Tibial nerve (tissue), 4 donors: Measurements from ENCODE around the gene SMCO4. TPM values are rescaled to one million over a fixed set of nuclear protein-coding genes. Genes with fewer than 3 reads are reported as not detected.
"Not testable (repeated sequence)": the region's sequence is repeated elsewhere in the genome, so short reads cannot be mapped to it uniquely, and the experiment has no call there.

Experiments
- DNase-seq, 2 donors: peaks; one replicate each; pipeline ENCODE4 v3.0.0-alpha.2; 2019; ENCODE audit warnings: low spot score in 2 of 2
- H3K27ac ChIP-seq, 4 donors: fragments of 200-600 bp; sonication (generic) in 3 of 4; one replicate each; pipeline ENCODE4 v1.5.1; 2017 to 2019; ENCODE audit warnings: mild to moderate bottlenecking in 1 of 4
- H3K27me3 ChIP-seq, 2 donors: fragments of 200-600 bp; sonication (generic) in 1 of 2; one replicate each; pipeline versions ENCODE4 v1.5.1 to v1.6.0; 2017 to 2019
- H3K36me3 ChIP-seq, 3 donors: fragments of 200-600 bp; sonication (generic); one replicate each; pipeline ENCODE4 v1.5.1; 2018 to 2019
- H3K4me1 ChIP-seq, 4 donors: fragments of 200-600 bp; sonication (generic) in 3 of 4; one replicate each; pipeline ENCODE4 v1.5.1; 2017 to 2019
- H3K4me3 ChIP-seq, 4 donors: fragments of 200-600 bp; sonication (generic) in 3 of 4; one replicate each; pipeline ENCODE4 v1.5.1; 2017 to 2019; ENCODE audit warnings: mild to moderate bottlenecking in 1 of 4, moderate library complexity in 1 of 4
- H3K9me3 ChIP-seq, 4 donors: fragments of 200-600 bp; sonication (generic) in 3 of 4; one replicate each; pipeline ENCODE4 v1.5.1; 2017 to 2019
- CTCF ChIP-seq, 5 experiments: fragments of 200-600 bp in 3 of 5; fragments of 450-650 bp in 2 of 5; sonication (generic) in 3 of 5; IDR thresholded peaks; one replicate each; pipeline ENCODE4 v1.5.1; 2016 to 2019; ENCODE audit warnings: antibody characterized with exemption in 5 of 5, mild to moderate bottlenecking in 3 of 5, moderate library complexity in 2 of 5
- EP300 ChIP-seq, 2 donors: sonication (generic); formaldehyde crosslinking; IDR thresholded peaks; one replicate each; pipeline ENCODE4 v1.6.1; 2017; ENCODE audit warnings: antibody characterized with exemption in 2 of 2, mild to moderate bottlenecking in 1 of 2
- POLR2A ChIP-seq, 2 donors: fragments of 450-650 bp; IDR thresholded peaks; one replicate each; pipeline ENCODE4 v1.6.1; 2017; ENCODE audit warnings: antibody characterized with exemption in 2 of 2, mild to moderate bottlenecking in 2 of 2, moderate library complexity in 2 of 2
- WGBS, 2 donors: methylation state at CpG; one replicate each; pipeline ENCODE4 v1.1.5; 2018; 5-methylcytosine and 5-hydroxymethylcytosine counted together
- total RNA-seq, 4 donors: library from RNA; depleted of rRNA; stranded (reverse); fragments of >200 nt; gene quantifications; one replicate each; pipeline ENCODE4 v1.1.0, GENCODE V29; 2016

The SMCO4 gene
- total RNA-seq, 4 donors from 2014 or later = 3.7 to 13.8 (median 7.6) TPM

DNA sequence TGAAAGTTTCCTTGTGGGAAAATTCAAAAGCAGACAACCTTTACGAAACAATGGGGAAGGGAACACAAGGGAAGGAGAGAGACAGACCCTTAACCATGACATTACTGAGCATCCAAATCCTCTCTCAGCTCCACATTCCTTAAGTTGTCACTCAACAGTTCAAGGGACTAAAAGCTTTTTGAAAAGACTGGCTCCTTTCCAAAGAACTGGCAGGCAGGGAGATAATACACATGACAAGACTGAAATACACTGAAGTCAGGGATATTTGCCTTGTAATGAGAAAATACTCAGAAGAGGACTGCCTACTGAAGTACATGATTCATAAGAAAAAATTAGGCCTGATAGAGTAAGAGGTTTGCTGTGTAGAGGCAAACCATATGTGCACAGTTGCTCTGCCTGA is 69.1 kb downstream of the SMCO4 start:
- TF ChIP-seq CTCF (IDR thresholded peaks at IDR 0.05) = no peak
- no peak for TF ChIP-seq POLR2A (IDR thresholded peaks at IDR 0.05)
- no peak for TF ChIP-seq EP300 (IDR thresholded peaks at IDR 0.05)
- Histone ChIP-seq H3K4me1 (peaks cover 0 to 6% (median 0%) of the 10 kb centered on the region in 4 donors), H3K27me3 (no peaks in the 10 kb centered on the region), H3K9me3 (peaks cover 0 to 8% (median 0%) of the 10 kb centered on the region in 4 donors), H3K4me3 (no peak overlapping the region), H3K27ac (no peak overlapping the region), H3K36me3 (peaks cover 0 to 8% (median 0%) of the 10 kb centered on the region in 3 donors)
- no peak for DNase-seq
- WGBS, 2 donors = 88 to 96% methylated on average over 1 of the region's 1 CpG

DNA sequence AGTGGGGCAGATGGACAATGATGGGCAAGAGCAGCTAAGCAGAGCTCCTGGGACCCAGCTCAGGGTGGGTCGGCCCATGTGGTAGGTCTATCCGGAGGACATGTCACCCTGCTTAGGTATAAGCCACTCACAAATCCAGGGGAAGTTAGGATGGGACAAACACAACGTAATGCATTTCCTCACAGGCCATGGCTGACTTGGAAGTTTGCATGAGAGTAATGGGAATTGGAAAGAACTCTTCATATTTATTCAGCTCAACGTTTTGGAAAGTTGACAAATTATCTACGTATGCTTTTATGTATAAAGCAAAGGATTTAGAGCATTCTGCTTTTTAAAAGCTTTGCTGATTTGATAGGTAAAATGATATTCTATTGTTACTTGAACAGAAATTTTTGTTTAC is 74.9 kb downstream of the SMCO4 start:
- Histone ChIP-seq H3K27ac (no peak overlapping the region), H3K4me3 (no peak overlapping the region), H3K36me3 (no peaks in the 10 kb centered on the region), H3K9me3 (no peaks in the 10 kb centered on the region), H3K4me1 (no peaks in the 10 kb centered on the region), H3K27me3 (no peaks in the 10 kb centered on the region)
- TF ChIP-seq CTCF (IDR thresholded peaks at IDR 0.05) (no peak), POLR2A (IDR thresholded peaks at IDR 0.05) (no peak), EP300 (IDR thresholded peaks at IDR 0.05) (no peak)
- no peak for DNase-seq
- WGBS, 2 donors = 51 to 54% methylated on average over 5 of the region's 5 CpGs

- TF ChIP-seq CTCF (IDR thresholded peaks at IDR 0.05) = no peak
- TF ChIP-seq POLR2A (IDR thresholded peaks at IDR 0.05) = no peak
- TF ChIP-seq EP300 (IDR thresholded peaks at IDR 0.05) = no peak
- DNase-seq = no peak
Observed at GRCh38 chr11:93467054-93467453, 76.1 kb downstream of the SMCO4 start.

GRCh38 chr11:93464927-93465540 is 78.2 kb downstream of the SMCO4 start:
- 66 to 67% methylated on average over 3 of the region's 3 CpGs for WGBS, 2 donors
- Histone ChIP-seq H3K4me3 (no peak overlapping the region), H3K36me3 (no peaks in the 10 kb centered on the region), H3K27me3 (no peaks in the 10 kb centered on the region), H3K27ac (no peak overlapping the region), H3K9me3 (no peaks in the 10 kb centered on the region), H3K4me1 (no peaks in the 10 kb centered on the region)
- no peak for DNase-seq
- TF ChIP-seq CTCF (IDR thresholded peaks at IDR 0.05) = no peak
- TF ChIP-seq POLR2A (IDR thresholded peaks at IDR 0.05) = no peak
- no peak for TF ChIP-seq EP300 (IDR thresholded peaks at IDR 0.05)

More at GRCh38 chr11:93467054-93467453, 76.1 kb downstream of the SMCO4 start:
- Histone ChIP-seq H3K9me3 (no peaks in the 10 kb centered on the region), H3K27me3 (no peaks in the 10 kb centered on the region), H3K4me3 (no peak overlapping the region), H3K27ac (no peak overlapping the region), H3K4me1 (no peaks in the 10 kb centered on the region), H3K36me3 (no peaks in the 10 kb centered on the region)
- WGBS, 2 donors = 93 to 94% methylated on average over 4 of the region's 4 CpGs

DNA sequence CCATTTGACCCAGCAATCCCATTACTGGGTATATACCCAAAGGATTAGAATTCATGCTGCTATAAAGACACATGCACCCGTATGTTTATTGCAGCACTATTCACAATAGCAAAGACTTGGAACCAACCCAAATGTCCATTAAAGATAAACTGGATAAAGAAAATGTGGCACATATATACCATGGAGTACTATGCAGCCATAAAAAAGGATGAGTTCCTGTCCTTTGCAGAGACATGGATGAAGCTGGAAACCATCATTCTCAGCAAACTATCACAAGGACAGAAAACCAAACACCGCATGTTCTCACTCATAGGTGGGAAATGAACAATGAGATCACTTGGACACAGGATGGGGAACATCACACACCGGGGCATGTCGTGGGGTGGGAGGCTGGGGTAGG is 79.5 kb downstream of the SMCO4 start:
- WGBS, 2 donors = 83 to 100% methylated on average over 4 of the region's 4 CpGs
- H3K4me3 ChIP-seq = not testable (repeated sequence)

GRCh38 chr11:93458286-93458685 is 84.9 kb downstream of the SMCO4 start:
- Histone ChIP-seq H3K27me3 (no peaks in the 10 kb centered on the region), H3K4me3 (no peak overlapping the region), H3K27ac (no peak overlapping the region), H3K4me1 (no peaks in the 10 kb centered on the region), H3K9me3 (no peaks in the 10 kb centered on the region), H3K36me3 (no peaks in the 10 kb centered on the region)
- 89 to 90% methylated on average over 4 to 9 of the region's 9 CpGs for WGBS, 2 donors
- no peak for DNase-seq
- no peak for TF ChIP-seq CTCF (IDR thresholded peaks at IDR 0.05)
- no peak for TF ChIP-seq POLR2A (IDR thresholded peaks at IDR 0.05)
- no peak for TF ChIP-seq EP300 (IDR thresholded peaks at IDR 0.05)

More for the DNA sequence above, 79.5 kb downstream of the SMCO4 start:
- not testable (repeated sequence) for H3K36me3 ChIP-seq, DNase-seq, H3K27me3 ChIP-seq, H3K27ac ChIP-seq, H3K4me1 ChIP-seq, H3K9me3 ChIP-seq
